ENCODE results near the gene ZNF441. TPM values are rescaled to one million over a fixed set of nuclear protein-coding genes. Genes with fewer than 3 reads are reported as not detected.

ZNF441 gene
- total and polyA plus RNA-seq, 2 of the 4 experiments (the other 2 are of a cell fraction) = 2.8 to 9.7 TPM

DNA sequence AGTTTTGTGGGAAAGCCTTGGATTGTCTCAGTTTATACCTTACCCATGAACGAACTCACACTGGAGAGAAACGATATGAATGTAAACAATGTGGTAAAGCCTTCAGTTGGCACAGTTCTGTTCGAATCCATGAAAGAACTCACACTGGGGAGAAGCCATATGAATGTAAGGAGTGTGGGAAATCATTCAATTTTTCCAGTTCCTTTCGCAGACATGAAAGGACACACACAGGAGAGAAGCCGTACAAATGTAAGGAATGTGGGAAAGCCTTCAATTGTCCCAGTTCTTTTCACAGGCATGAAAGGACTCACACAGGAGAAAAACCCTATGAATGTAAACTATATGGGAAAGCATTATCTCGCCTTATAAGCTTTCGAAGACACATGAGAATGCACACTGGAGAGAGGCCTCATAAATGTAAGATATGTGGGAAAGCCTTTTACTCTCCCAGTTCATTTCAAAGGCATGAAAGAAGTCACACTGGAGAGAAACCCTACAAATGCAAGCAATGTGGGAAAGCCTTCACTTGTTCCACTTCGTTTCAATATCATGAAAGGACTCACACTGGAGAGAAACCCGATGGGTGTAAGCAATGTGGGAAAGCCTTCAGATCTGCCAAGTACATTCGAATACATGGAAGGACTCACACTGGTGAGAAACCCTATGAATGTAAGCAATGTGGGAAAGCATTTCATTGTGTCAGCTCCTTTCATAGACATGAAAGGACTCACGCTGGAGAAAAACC, 39.7 kb downstream of the ZNF441 start:
- TF ChIP-seq, protein P1, sequence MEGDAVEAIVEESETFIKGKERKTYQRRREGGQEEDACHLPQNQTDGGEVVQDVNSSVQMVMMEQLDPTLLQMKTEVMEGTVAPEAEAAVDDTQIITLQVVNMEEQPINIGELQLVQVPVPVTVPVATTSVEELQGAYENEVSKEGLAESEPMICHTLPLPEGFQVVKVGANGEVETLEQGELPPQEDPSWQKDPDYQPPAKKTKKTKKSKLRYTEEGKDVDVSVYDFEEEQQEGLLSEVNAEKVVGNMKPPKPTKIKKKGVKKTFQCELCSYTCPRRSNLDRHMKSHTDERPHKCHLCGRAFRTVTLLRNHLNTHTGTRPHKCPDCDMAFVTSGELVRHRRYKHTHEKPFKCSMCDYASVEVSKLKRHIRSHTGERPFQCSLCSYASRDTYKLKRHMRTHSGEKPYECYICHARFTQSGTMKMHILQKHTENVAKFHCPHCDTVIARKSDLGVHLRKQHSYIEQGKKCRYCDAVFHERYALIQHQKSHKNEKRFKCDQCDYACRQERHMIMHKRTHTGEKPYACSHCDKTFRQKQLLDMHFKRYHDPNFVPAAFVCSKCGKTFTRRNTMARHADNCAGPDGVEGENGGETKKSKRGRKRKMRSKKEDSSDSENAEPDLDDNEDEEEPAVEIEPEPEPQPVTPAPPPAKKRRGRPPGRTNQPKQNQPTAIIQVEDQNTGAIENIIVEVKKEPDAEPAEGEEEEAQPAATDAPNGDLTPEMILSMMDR (conservative IDR thresholded peaks at IDR 0.05; ENCODE audit: low read depth, low read length) = no peak
- TF ChIP-seq RCOR1 (IDR thresholded peaks at IDR 0.05; ENCODE audit: insufficient replicate concordance, low read length) = no peak
- TF ChIP-seq NFE2L2 (IDR thresholded peaks at IDR 0.05; ENCODE audit: low read depth, low read length) = no peak
- TF ChIP-seq RAD21 (IDR thresholded peaks at IDR 0.05; ENCODE audit: low read length) = no peak
- TF ChIP-seq MAFK (IDR thresholded peaks at IDR 0.05; ENCODE audit: low read depth, low read length) = no peak
- TF ChIP-seq SMC3 (IDR thresholded peaks at IDR 0.05; ENCODE audit: low read depth, low read length) = no peak
- TF ChIP-seq, protein P2, sequence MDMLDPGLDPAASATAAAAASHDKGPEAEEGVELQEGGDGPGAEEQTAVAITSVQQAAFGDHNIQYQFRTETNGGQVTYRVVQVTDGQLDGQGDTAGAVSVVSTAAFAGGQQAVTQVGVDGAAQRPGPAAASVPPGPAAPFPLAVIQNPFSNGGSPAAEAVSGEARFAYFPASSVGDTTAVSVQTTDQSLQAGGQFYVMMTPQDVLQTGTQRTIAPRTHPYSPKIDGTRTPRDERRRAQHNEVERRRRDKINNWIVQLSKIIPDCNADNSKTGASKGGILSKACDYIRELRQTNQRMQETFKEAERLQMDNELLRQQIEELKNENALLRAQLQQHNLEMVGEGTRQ (IDR thresholded peaks at IDR 0.05; ENCODE audit: low read depth, low read length) = no peak
- TF ChIP-seq MAZ (IDR thresholded peaks at IDR 0.05; ENCODE audit: borderline replicate concordance, low read depth, low read length) = no peak
- no peak for TF ChIP-seq MXI1 (IDR thresholded peaks at IDR 0.05; ENCODE audit: borderline replicate concordance, low read depth, low read length)
- TF ChIP-seq BHLHE40 (IDR thresholded peaks at IDR 0.05; ENCODE audit: low read depth, low read length) = no peak
- no peak for TF ChIP-seq CEBPB (IDR thresholded peaks at IDR 0.05; ENCODE audit: low read depth, low read length)
- TF ChIP-seq CHD1 (IDR thresholded peaks at IDR 0.05; ENCODE audit: low read depth, low read length) = no peak
- H2BK5ac ChIP-seq (ENCODE audit: low read depth, low read length, poor library complexity, severe bottlenecking) = no peak overlapping the region
- H3K27me3 ChIP-seq (ENCODE audit: control insufficient read depth, insufficient read depth, low read length) = no peaks in the 10 kb centered on the region
- no peak overlapping the region for H4K91ac ChIP-seq (ENCODE audit: insufficient read depth, low read depth, low read length)
- H3K9me1 ChIP-seq (ENCODE audit: insufficient read depth, low read length) = no peaks in the 10 kb centered on the region
- in situ Hi-C loops (cut with MboI; ENCODE audit: low sequenced_read_pairs) = no loop called here
- H3K4ac ChIP-seq (ENCODE audit: low read depth, low read length) = no peak overlapping the region
- POLR2A ChIA-PET (ENCODE audit: unreplicated experiment) = no interaction called here
- H3K4me1 ChIP-seq (ENCODE audit: control insufficient read depth, insufficient read depth, low read length) = no peaks in the 10 kb centered on the region
- peaks cover 45% of the 10 kb centered on the region for H3K9me3 ChIP-seq (ENCODE audit: control insufficient read depth, insufficient read depth, low read length)
- no peak overlapping the region for H2AFZ ChIP-seq (replicated peaks; ENCODE audit: low read length, poor library complexity)
- no peak overlapping the region for H2AK5ac ChIP-seq (ENCODE audit: low read depth, low read length)
- H3K4me3 ChIP-seq (ENCODE audit: insufficient read depth, low read depth, low read length) = no peak overlapping the region
- H3K23ac ChIP-seq (ENCODE audit: low read depth, low read length) = no peak overlapping the region
- H2BK120ac ChIP-seq (ENCODE audit: low read depth, low read length) = no peak overlapping the region
- H3K14ac ChIP-seq (replicated peaks; ENCODE audit: low read depth, low read length) = no peak overlapping the region
- CTCF ChIA-PET = no interaction called here
- H2BK15ac ChIP-seq (ENCODE audit: low read depth, low read length) = no peak overlapping the region
- no peaks in the 10 kb centered on the region for H4K20me1 ChIP-seq (ENCODE audit: insufficient read depth, low read length)
- H3K18ac ChIP-seq (ENCODE audit: low read depth, low read length) = no peak overlapping the region
- DNase-seq (no peak), ATAC-seq (ENCODE audit: low read depth) (no peak)
- WGBS, 2 experiments (ENCODE audit: extremely low coverage in 2 of 2, insufficient read length in 1 of 2) = 100% methylated on average over 2 of the region's 11 CpGs; no CpG with 5 or more reads in 1 of the 2 experiments
- peaks cover 22% of the 10 kb centered on the region for H3K36me3 ChIP-seq (ENCODE audit: control insufficient read depth, insufficient read depth, low read length)
- H3K4me2 ChIP-seq (ENCODE audit: low read depth, low read length) = no peak overlapping the region
- intact Hi-C loops (cut with micrococcal nuclease) = no loop called here
- no peak overlapping the region for H3K9ac ChIP-seq (ENCODE audit: low read depth, low read length)
- H3K56ac ChIP-seq (ENCODE audit: extremely low read depth, insufficient read depth, low read length) = no peak overlapping the region
- H3K79me1 ChIP-seq (ENCODE audit: low read depth in 1 of 2, low read length in 2 of 2) = no peaks in the 10 kb centered on the region
- BruUV-seq (replicated peaks) = no TSS peak
- no peak overlapping the region for H2AK9ac ChIP-seq (replicated peaks; ENCODE audit: low read depth, low read length, poor library complexity)
- dilution Hi-C loops (cut with HindIII; ENCODE audit: low sequenced_read_pairs, unreplicated experiment) = no loop called here
- H2BK20ac ChIP-seq (ENCODE audit: low read depth, low read length) = no peak overlapping the region
- H4K5ac ChIP-seq (ENCODE audit: low read depth, low read length) = no peak overlapping the region
- no peak overlapping the region for H3K27ac ChIP-seq (ENCODE audit: insufficient read depth, low read length)
- no peak overlapping the region for H4K8ac ChIP-seq (ENCODE audit: low read depth in 2 of 2, low read length in 2 of 2)
